NCI-H1417 (cell line): ENCODE data around the gene IFIH1.

Experiments used
- DNase-seq, 3 experiments: peaks; one replicate each; lab custom pipeline; 2025; lab: John Stamatoyannopoulos, UW

IFIH1 gene

GRCh38 chr2:162257425-162257824, 61.1 kb downstream of the IFIH1 start:
- no peak for DNase-seq

GRCh38 chr2:162256591-162256991, 61.9 kb downstream of the IFIH1 start:
- no peak for DNase-seq

DNA sequence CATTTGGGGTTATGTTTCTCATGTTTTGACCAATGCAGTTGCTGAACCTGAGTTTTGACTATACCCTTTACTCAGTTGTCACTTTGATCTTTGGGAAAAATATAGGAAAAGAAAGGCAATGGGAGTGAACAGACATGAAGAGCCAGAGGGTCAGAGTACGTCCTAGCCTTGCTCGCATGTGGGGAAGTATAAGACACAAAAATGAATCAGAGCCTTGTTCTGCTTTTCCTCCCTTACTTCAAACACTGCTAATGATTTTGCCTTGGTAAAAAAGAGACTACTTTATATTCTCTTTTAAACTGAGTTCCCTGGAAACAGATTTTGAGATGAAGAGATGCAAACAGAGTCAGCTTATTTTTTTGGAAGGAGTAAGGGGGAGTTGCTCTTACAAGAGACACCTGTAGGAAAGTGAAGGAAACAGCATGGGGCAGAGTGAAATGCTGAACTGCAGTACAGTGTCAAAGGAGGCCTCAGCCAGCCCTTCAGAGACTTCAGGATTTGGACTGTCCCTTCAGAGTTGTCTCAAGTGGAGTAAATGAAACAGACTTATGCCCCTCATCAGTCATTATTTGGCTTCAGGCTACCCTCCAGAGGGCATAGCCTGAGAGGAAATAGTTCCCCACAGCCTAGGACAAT, 64.1 kb downstream of the IFIH1 start:
- DNase-seq = no peak

DNA sequence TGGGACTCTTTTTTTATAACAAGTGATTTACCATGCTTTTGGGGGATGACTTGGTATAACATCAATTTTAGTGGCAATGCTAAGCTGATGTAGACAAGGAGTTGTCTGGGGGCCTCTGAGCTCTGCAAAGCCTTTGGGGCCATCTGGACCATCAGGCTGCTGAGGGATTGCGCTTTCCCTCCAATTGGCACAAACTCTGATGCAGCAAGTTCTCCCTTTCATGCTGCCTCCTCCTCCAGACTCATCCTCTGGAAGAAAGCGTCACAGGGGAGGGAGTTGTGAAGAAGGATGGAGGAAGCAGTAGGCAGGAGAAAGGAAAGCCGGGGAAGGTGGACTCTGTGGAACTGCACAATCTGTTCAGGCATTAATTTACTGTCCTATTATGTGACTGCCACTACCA, 65.0 kb downstream of the IFIH1 start:
- no peak for DNase-seq

- no peak for DNase-seq
Measured at GRCh38 chr2:162252153-162252552, 66.3 kb downstream of the IFIH1 start.

- no peak for DNase-seq
Measured at GRCh38 chr2:162245781-162246180, 72.7 kb downstream of the IFIH1 start.

GRCh38 chr2:162245061-162245460, 73.4 kb downstream of the IFIH1 start:
- peak in 2 of 3 experiments; percentile 0 for DNase-seq

GRCh38 chr2:162244541-162245031, 73.9 kb downstream of the IFIH1 start:
- DNase-seq = no peak

DNA sequence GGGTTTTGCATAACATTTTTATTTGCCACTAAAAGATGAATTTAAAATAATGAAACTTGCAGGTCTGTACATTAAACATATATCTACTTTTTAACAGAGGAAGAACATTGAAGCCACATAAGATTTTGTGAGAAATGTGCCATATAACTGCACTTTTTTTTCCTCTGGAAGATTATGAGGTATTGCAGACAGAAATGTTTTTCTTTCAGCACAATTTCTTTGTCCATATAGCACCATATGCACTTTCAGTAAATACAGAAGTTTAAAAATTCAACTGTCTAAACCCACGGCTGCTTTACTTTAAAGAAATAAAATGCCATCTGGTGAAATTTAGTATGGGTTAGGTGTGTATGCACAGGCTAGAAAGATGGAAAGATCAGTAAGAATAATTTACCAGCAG, 74.8 kb downstream of the IFIH1 start:
- DNase-seq = no peak

- DNase-seq = no peak
Measured at GRCh38 chr2:162243294-162243693, 75.2 kb downstream of the IFIH1 start, which contains the start of gene FAP. Gene FAP (minus strand): TSS chr2:162243445. CDS start chr2:162243327, 118 bp downstream.

GRCh38 chr2:162242586-162243280, 75.8 kb downstream of the IFIH1 start:
- no peak for DNase-seq

GRCh38 chr2:162241571-162241970, 76.9 kb downstream of the IFIH1 start:
- no peak for DNase-seq

DNA sequence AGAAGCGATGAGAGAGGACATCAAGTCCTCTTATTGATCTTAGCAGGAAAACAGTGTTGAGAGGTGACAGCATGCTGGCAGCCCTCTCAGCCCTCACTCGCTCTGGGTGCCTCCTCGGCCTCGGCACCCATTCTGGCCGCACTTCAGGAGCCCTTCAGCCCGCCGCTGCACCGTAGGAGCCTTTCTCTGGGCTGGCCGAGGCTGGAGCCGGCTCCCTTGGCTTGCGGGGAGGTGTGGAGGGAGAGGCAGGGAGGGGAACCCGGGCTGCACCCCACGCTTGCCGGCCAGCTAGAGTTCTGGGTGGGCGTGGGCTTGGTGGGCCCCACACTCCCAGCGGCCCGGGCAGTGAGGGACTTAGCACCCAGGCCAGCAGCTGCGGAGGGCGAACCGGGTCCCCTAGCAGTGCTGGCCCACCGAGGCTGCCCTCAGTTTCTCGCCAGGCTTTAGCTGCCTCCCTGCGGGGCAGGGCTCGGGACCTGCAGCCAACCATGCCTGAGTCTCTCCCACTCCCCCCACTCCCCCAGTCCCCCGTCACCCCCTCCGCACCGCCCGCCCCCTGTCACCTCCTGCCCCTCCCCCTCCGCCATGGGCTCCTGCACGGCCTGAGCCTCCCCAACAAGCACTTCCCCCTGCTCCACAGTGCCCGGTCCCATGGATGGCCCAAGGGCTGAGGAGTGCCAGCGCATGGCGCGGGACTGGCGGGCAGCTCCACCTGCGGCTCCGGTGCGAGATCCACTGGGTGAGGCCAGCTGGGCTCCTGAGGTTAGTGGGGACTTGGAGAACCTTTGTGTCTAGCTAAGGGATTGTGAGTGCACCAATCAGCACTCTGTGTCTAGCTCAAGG, 83.6 kb downstream of the IFIH1 start:
- DNase-seq = no peak

GRCh38 chr2:162233197-162233596, 85.3 kb downstream of the IFIH1 start:
- DNase-seq = no peak

DNA sequence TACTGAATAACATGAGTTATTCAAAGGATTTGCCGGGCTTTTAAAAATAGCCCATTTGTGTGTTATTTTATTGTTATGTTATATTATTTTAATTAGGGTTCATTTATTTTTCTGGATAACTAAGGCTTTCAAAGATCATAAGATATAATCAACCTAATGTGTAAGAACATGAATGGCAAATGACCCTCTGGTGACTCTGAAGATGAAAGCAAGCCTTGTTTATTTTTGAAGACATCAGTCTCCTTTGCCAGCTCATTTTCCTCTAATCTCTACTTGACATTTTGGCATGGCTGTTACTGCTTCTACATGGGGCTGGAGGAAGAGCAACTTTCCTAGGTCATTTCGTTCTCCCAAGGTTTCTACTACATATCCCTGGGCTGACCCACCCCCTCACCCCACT, 85.8 kb downstream of the IFIH1 start:
- no peak for DNase-seq

DNA sequence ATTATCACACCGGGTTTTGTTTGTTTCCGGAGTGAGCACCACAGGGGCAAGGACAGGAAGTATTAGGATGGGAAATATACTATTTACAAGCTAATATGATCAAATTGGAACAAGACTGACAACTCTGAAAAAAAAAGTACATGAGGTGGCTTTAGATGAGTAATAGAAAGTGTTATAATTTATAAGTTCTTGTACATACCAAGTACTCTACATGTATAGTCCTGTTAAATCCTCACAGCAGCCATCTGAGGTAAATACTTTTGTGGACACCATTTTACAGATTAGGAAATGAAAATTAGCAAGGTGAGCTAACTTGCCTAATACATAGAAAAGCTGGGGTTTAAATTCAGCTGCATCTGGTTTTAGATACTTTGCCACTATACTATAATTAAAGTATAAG, 86.5 kb downstream of the IFIH1 start:
- DNase-seq = no peak

DNA sequence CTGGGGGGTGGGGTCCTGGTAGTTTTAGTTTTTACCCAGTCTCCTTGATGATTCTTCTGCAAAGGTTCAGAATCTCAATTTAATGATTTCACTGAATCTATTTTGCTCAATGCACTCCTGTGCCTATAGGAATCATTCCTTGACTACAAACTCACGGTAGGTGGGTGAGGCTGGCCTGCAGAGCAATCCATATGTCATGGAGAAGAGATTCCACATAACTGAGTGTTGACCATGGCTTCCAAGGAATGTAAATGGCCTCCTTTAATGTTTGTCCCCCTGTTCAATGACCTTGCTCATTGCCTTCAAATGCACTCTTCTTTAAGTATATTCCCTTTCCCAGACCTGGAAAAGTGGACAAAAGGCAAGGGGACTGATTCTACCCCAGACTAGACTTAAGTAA, 87.7 kb downstream of the IFIH1 start:
- DNase-seq = no peak

DNA sequence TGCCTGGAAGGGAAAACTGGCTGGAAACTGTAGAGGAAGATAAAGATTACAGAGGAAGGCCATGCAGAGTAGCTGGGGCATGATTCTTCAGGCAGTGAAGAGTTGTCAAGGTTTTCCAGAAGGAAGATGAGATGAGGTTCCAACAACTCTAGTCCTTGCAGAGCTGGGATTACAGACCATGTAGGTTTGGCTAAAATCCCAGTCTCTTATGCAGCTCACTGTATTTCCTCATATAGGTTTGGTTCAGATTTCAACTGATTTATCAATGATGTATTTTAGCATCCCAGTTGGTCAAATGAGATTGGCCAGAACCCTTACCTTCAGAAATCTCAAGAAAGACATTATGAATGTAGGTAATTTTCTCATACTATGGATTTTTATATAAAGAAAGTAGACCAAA, 91.6 kb downstream of the IFIH1 start:
- DNase-seq = no peak

GRCh38 chr2:162221064-162221463, 97.4 kb downstream of the IFIH1 start:
- peak in 1 of 3 experiments; percentile 10 for DNase-seq

- no peak for DNase-seq
Measured at GRCh38 chr2:162220368-162220767, 98.1 kb downstream of the IFIH1 start.

DNA sequence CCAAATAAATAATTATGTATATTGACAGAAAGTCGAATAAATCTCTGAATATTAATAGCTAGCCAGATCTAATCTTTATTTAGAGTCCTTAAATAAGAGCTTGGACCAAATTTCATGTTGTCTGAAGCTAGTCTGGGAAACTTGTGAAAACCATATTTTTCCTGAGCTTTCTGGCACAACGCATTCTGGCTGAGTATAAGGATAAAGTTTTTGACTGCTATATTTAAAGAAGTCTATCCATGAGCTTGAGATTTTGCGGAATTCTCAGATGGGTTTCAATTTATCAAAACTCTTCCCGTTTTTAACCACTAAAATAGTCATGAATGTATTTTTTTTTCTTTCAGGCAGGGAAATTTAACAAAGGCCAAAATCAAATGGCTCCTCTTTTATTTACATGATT, 99.1 kb downstream of the IFIH1 start:
- no peak for DNase-seq

- no peak for DNase-seq
Measured at GRCh38 chr2:162217598-162217997, 100.9 kb downstream of the IFIH1 start.
